ENCODE measurements around the gene CACTIN. TPM values are rescaled to one million over a fixed set of nuclear protein-coding genes. Genes with fewer than 3 reads are reported as not detected.

CACTIN gene
- total and polyA plus RNA-seq, 2 of the 8 experiments (the other 6 are each of a cell fraction or from before 2014, with no cell fraction given), result 25.8 to 29.9 TPM

DNA sequence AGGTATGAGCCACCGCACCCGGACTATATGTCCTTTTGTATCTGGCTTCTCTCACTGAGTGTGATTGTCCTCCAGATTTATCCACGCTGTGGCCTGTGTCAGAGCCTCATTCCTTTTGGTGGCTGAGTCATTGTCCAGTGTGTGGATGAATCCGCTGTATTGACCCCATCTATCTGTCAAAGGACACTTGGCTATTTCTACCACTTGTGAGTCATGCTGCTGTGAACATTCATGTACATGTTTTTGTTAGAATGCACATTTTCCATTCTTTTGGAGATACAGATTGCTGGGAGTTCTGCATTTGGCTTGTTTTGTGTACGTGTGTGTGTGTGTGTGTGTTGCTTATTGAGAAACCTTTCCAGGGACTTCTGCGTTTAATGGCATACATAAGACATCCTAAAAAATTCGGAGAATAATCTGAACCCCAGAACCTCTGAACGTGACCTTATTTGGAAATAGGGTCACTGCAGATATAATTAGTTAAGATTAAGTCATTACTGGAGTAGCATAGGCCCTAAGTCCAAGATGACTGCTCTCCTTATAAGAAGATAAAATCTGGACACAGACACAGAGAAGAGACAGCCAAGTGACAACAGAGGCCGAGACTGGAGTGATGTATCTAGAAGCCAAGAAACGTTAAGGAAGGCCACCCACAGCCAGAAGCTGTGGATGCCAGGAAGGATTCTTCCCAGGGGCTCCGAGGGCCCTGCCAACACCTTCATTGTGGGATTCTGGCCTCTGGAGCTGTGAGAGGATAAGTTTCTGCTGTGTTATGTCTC is 46.2 kb downstream of the CACTIN start:
- no peak overlapping the region for H4K91ac ChIP-seq (replicated peaks; ENCODE audit: insufficient read length, low read length)
- H4K20me1 ChIP-seq (replicated peaks in 1 of 2; ENCODE audit: control insufficient read depth in 1 of 2, insufficient read depth in 2 of 2, low read length in 2 of 2), result peaks cover 0 to 4% of the 10 kb centered on the region in 2 experiments
- no peak overlapping the region for H4K8ac ChIP-seq (ENCODE audit: extremely low read depth, insufficient read depth, low read length)
- H2BK20ac ChIP-seq (ENCODE audit: low read length), result no peak overlapping the region
- DNase-seq (ENCODE audit: low read depth in 1 of 2, low spot score in 2 of 2), result no peak
- H3K23ac ChIP-seq (ENCODE audit: insufficient read length), result no peak overlapping the region
- no peak overlapping the region for H2BK5ac ChIP-seq (ENCODE audit: low read depth, low read length)
- H3K56ac ChIP-seq (replicated peaks; ENCODE audit: insufficient read length, low read depth, low read length), result no peak overlapping the region
- H2BK120ac ChIP-seq (replicated peaks; ENCODE audit: low read depth, low read length), result no peak overlapping the region
- FAIRE-seq, result no peak
- H3K23me2 ChIP-seq (ENCODE audit: low read depth, low read length), result peaks cover 12% of the 10 kb centered on the region; the same call in 1 of the 2 replicates
- H3K4me3 ChIP-seq (ENCODE audit: extremely low read depth in 1 of 4, insufficient read depth in 2 of 4, low read depth in 3 of 4, low read length in 4 of 4), result no peak overlapping the region
- H3K4me1 ChIP-seq (replicated peaks in 1 of 4; ENCODE audit: control insufficient read depth in 3 of 4, insufficient read depth in 4 of 4, low read length in 3 of 4), result peaks cover 0 to 13% (median 8%) of the 10 kb centered on the region in 4 experiments; a peak in 5 of 7 replicates
- H3K9me3 ChIP-seq (ENCODE audit: insufficient read depth in 2 of 2, low read depth in 1 of 2, low read length in 1 of 2), result no peaks in the 10 kb centered on the region
- no peaks in the 10 kb centered on the region for H3K36me3 ChIP-seq (ENCODE audit: control insufficient read depth in 2 of 4, insufficient read depth in 4 of 4, low read length in 3 of 4)
- TF ChIP-seq GABPA (IDR thresholded peaks at IDR 0.05; ENCODE audit: borderline replicate concordance, insufficient read depth, low read length) (no peak), NRF1 (IDR thresholded peaks at IDR 0.05; ENCODE audit: low read depth, low read length) (no peak), CBX5 (IDR thresholded peaks at IDR 0.05; ENCODE audit: low read depth, low read length) (no peak), RFX5 (IDR thresholded peaks at IDR 0.05; ENCODE audit: borderline replicate concordance, low read depth, low read length) (no peak), CTBP2 (IDR thresholded peaks at IDR 0.05; ENCODE audit: borderline replicate concordance, insufficient read depth, insufficient read length, low read length) (no peak), MAFK (IDR thresholded peaks at IDR 0.05; ENCODE audit: low read depth, low read length) (no peak)
- H2AK5ac ChIP-seq (ENCODE audit: low read depth, low read length), result no peak overlapping the region
- WGBS, 2 experiments (ENCODE audit: extremely low coverage in 1 of 2, insufficient coverage in 1 of 2, insufficient read length in 1 of 2, insufficient replicate concordance in 2 of 2, low coverage in 1 of 2, low lambda C conversion rate in 2 of 2, missing lambda C conversion rate in 1 of 2), result 76% methylated on average over 11 of the region's 11 CpGs; no CpG with 5 or more reads in 1 of the 2 experiments
- H3K27me3 ChIP-seq (replicated peaks in 1 of 4; ENCODE audit: control insufficient read depth in 3 of 4, extremely low read depth in 1 of 4, insufficient read depth in 3 of 4, low read length in 3 of 4), result peaks cover 4 to 9% (median 4%) of the 10 kb centered on the region in 4 experiments; a peak in 6 of 7 replicates
- no peak overlapping the region for H4K5ac ChIP-seq (ENCODE audit: insufficient read length, low read depth, low read length)
- H3K18ac ChIP-seq (ENCODE audit: extremely low read depth, low read length), result no peak overlapping the region
- no peak overlapping the region for H3K27ac ChIP-seq (ENCODE audit: low read depth, low read length)
- no peak overlapping the region; a peak in 2 of 7 replicates for H3K9ac ChIP-seq (replicated peaks in 1 of 4; ENCODE audit: extremely low read depth in 1 of 4, low read depth in 3 of 4, low read length in 3 of 4)
- no peak overlapping the region for H2BK12ac ChIP-seq (ENCODE audit: low read depth, low read length)
- no peak overlapping the region for H2AFZ ChIP-seq (ENCODE audit: low read length)
- H3K4me2 ChIP-seq (ENCODE audit: insufficient read depth in 1 of 2, low read depth in 2 of 2, low read length in 2 of 2), result no peak overlapping the region
- H3K4ac ChIP-seq (replicated peaks; ENCODE audit: insufficient read length, low read depth, low read length), result no peak overlapping the region
- POLR2A ChIA-PET (ENCODE audit: partially characterized antibody), result interaction anchor here (0.7 kb wide), 1 partner anchor 38 kb away, joined by 3 read pairs; no protein-coding TSS in a partner anchor
- CTCF ChIA-PET (ENCODE audit: partially characterized antibody), result interaction anchor here (0.6 to 2.9 kb wide), 6 partner anchors 10 to 1744 kb away, joined by 3 to 13 read pairs (median 4); partner anchors contain the start of gene PLIN5
- no peaks in the 10 kb centered on the region for H3K79me1 ChIP-seq (ENCODE audit: low read depth, low read length)
- no peaks in the 10 kb centered on the region for H3K79me2 ChIP-seq (ENCODE audit: control insufficient read depth in 1 of 2, insufficient read depth in 2 of 2, low read length in 2 of 2)
- H3K14ac ChIP-seq (ENCODE audit: insufficient read length), result no peak overlapping the region
- H2BK15ac ChIP-seq (ENCODE audit: low read length), result no peak overlapping the region
